HepG2 (cell line): ENCODE measurements around the gene RPL23. TPM values are rescaled to one million over a fixed set of nuclear protein-coding genes. Genes with fewer than 3 reads are reported as not detected.

ENCODE experiments used
- BRD4 ChIP-seq: sonication (generic); formaldehyde crosslinking; IDR thresholded peaks from 2 replicates; pipeline ENCODE4 v1.4.0; 2020; ENCODE audit warnings: missing genetic modification reagents
- KDM5A ChIP-seq: fragments of 200-600 bp; sonication (generic); IDR thresholded peaks from 2 replicates; pipeline ENCODE4 v1.7.0; 2018; ENCODE audit warnings: antibody characterized with exemption, mild to moderate bottlenecking, low read length, borderline replicate concordance
- MATR3 ChIP-seq: sonication (generic); formaldehyde crosslinking; IDR thresholded peaks from 2 replicates; pipeline ENCODE4 v1.4.0; 2020; ENCODE audit warnings: missing genetic modification reagents
- MLLT10 ChIP-seq: sonication (generic); formaldehyde crosslinking; IDR thresholded peaks from 2 replicates; pipeline ENCODE4 v1.4.0; 2020; ENCODE audit warnings: missing genetic modification reagents
- MXD4 ChIP-seq: IDR thresholded peaks from 2 replicates; pipeline ENCODE4 v1.6.1; 2016; ENCODE audit warnings: mild to moderate bottlenecking, missing biosample characterization, missing genetic modification reagents
- PAF1 ChIP-seq: IDR thresholded peaks from 2 replicates; pipeline ENCODE4 v1.6.1; 2016; ENCODE audit warnings: missing genetic modification reagents, missing compliant biosample characterization
- PLRG1 ChIP-seq: fragments of 450-650 bp; conservative IDR thresholded peaks from 2 replicates; pipeline ENCODE4 v1.6.1; 2016
- PLSCR1 ChIP-seq: sonication (generic); formaldehyde crosslinking; IDR thresholded peaks from 2 replicates; pipeline ENCODE4 v1.5.0; 2020; ENCODE audit warnings: missing genetic modification reagents, mild to moderate bottlenecking, borderline replicate concordance
- REL ChIP-seq: sonication (generic); formaldehyde crosslinking; conservative IDR thresholded peaks from 2 replicates; pipeline ENCODE4 v1.8.0; 2022; ENCODE audit warnings: mild to moderate bottlenecking, missing genetic modification reagents, moderate library complexity
- SIN3B ChIP-seq: fragments of 150-350 bp; IDR thresholded peaks from 2 replicates; pipeline ENCODE4 v1.6.1; 2014; ENCODE audit warnings: low read length
- SMAD9 ChIP-seq: sonication (generic); formaldehyde crosslinking; IDR thresholded peaks from 2 replicates; pipeline ENCODE4 v1.5.1; 2020; ENCODE audit warnings: mild to moderate bottlenecking, missing genetic modification reagents
- SP1 ChIP-seq, 2 experiments: fragments of 450-650 bp in 1 of 2; sonication (generic) in 1 of 2; formaldehyde crosslinking in 1 of 2; IDR thresholded peaks; 2 replicates each; pipeline versions ENCODE4 v1.4.0 to v1.6.1; 2016 to 2020; ENCODE audit warnings: missing genetic modification reagents in 1 of 2
- SPEN ChIP-seq: sonication (generic); formaldehyde crosslinking; IDR thresholded peaks from 2 replicates; pipeline ENCODE4 v1.5.1; 2020; ENCODE audit warnings: low read depth, mild to moderate bottlenecking, missing genetic modification reagents
- TFDP2 ChIP-seq: sonication (generic); formaldehyde crosslinking; IDR thresholded peaks from 2 replicates; pipeline ENCODE4 v1.4.0; 2020; ENCODE audit warnings: missing genetic modification reagents
- TOPORS ChIP-seq: sonication (generic); formaldehyde crosslinking; IDR thresholded peaks from 2 replicates; pipeline ENCODE4 v1.8.0; 2023; ENCODE audit warnings: mild to moderate bottlenecking, missing genetic modification reagents
- XRCC5 ChIP-seq: fragments of 200-400 bp; formaldehyde crosslinking; optimal IDR thresholded peaks from 2 replicates; pipeline ENCODE3; 2017; ENCODE audit warnings: mild to moderate bottlenecking, low read length
- ZBTB7B ChIP-seq: sonication (generic); formaldehyde crosslinking; IDR thresholded peaks from 2 replicates; pipeline ENCODE4 v1.4.0; 2020; ENCODE audit warnings: missing genetic modification reagents
- ZFYVE20 ChIP-seq: sonication (generic); formaldehyde crosslinking; IDR thresholded peaks from 2 replicates; pipeline ENCODE4 v1.8.0; 2023; ENCODE audit warnings: low read depth, mild to moderate bottlenecking, moderate library complexity, missing genetic modification reagents, borderline replicate concordance
- ZNF136 ChIP-seq: sonication (generic); formaldehyde crosslinking; IDR thresholded peaks from 2 replicates; pipeline ENCODE4 v1.8.1; 2022; ENCODE audit warnings: low read depth, mild to moderate bottlenecking, moderate library complexity, missing genetic modification reagents
- ZNF430 ChIP-seq: sonication (generic); formaldehyde crosslinking; IDR thresholded peaks from 2 replicates; pipeline ENCODE4 v1.9.0; 2021; ENCODE audit warnings: mild to moderate bottlenecking, missing genetic modification reagents
- ZNF616 ChIP-seq: sonication (generic); formaldehyde crosslinking; IDR thresholded peaks from 2 replicates; pipeline ENCODE4 v1.5.0; 2020; ENCODE audit warnings: low read depth, mild to moderate bottlenecking, missing genetic modification reagents
- polyA plus RNA-seq, 8 experiments: library from polyadenylated mRNA; depleted of rRNA in 3 of 8; stranded (reverse) in 7 of 8; unstranded in 1 of 8; fragments of >200 nt; fragmentation: Illumina TruSeq in 4 of 8; extraction: Trizol in 4 of 8; gene quantifications; 2 replicates each; pipeline versions ENCODE4 v1.2.1 to v1.2.3, GENCODE V29; 2011 to 2016; ENCODE audit warnings: low read depth in 4 of 8, missing spikeins in 1 of 8, mixed read lengths in 1 of 8; ENCODE audit not compliant: insufficient read depth in 1 of 8
- total RNA-seq, 5 experiments: library from RNA; depleted of rRNA; stranded (reverse); fragments of >200 nt; fragmentation: Illumina TruSeq; extraction: Trizol; gene quantifications; 2 replicates each; pipeline ENCODE4 v1.2.3, GENCODE V29; 2016; ENCODE audit warnings: low read depth in 1 of 5
- TF ChIP-seq, protein P1 (sequence below): sonication (generic); formaldehyde crosslinking; IDR thresholded peaks from 2 replicates; pipeline ENCODE4 v1.4.0; 2020; ENCODE audit warnings: missing genetic modification reagents, mild to moderate bottlenecking, borderline replicate concordance
- TF ChIP-seq, protein P2 (sequence below): sonication (generic); formaldehyde crosslinking; IDR thresholded peaks from 2 replicates; pipeline ENCODE4 v1.5.1; 2020; ENCODE audit warnings: missing genetic modification reagents, mild to moderate bottlenecking, borderline replicate concordance

Gene RPL23
- total and polyA plus RNA-seq, 2 of the 13 experiments (the other 11 are each of a cell fraction or from before 2014, with no cell fraction given): 2,790 to 4,860 TPM

DNA sequence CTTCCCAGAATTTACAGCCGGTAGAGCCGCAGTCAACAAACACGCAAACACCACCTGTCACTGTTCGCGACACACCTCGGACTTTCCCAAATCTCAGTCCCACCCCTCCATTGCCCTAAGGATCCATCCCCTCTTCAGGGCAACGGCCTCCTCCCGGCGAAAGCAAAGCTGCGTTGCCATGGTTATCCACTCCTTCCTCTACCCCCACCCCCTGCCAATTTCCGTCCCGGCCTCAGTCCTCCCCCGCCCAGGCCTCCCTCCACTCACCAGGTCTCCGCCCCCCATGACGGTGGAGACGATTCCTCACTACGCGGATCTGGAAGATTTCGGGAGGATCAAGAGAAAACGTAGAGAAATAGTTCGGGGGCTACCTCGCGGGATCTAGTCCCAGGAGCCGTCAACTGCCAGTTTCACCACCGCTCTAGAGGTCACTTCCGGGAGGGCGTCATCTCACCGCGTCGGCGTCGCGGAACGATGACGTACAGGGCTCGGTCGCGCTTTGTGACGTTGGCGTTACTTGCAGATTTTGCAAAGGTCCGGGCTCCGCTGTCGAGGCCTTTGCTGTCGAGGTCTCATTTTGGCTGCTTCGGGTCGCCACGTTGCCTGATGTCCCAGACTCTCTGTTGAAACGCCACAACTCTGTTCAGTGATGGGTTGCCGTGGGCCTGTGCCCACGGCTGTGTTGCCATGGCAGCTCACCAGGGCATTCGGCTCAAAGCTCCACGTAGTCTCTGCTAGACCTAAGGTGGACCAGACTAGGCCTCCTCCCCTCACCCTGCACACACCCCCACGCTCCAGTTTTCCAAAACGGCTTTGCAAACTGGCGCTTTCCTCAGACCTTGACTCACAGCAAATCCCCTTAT lies 28.4 kb downstream of the RPL23 start, which contains the start of gene CWC25 (continued):
- TF ChIP-seq, protein P1, sequence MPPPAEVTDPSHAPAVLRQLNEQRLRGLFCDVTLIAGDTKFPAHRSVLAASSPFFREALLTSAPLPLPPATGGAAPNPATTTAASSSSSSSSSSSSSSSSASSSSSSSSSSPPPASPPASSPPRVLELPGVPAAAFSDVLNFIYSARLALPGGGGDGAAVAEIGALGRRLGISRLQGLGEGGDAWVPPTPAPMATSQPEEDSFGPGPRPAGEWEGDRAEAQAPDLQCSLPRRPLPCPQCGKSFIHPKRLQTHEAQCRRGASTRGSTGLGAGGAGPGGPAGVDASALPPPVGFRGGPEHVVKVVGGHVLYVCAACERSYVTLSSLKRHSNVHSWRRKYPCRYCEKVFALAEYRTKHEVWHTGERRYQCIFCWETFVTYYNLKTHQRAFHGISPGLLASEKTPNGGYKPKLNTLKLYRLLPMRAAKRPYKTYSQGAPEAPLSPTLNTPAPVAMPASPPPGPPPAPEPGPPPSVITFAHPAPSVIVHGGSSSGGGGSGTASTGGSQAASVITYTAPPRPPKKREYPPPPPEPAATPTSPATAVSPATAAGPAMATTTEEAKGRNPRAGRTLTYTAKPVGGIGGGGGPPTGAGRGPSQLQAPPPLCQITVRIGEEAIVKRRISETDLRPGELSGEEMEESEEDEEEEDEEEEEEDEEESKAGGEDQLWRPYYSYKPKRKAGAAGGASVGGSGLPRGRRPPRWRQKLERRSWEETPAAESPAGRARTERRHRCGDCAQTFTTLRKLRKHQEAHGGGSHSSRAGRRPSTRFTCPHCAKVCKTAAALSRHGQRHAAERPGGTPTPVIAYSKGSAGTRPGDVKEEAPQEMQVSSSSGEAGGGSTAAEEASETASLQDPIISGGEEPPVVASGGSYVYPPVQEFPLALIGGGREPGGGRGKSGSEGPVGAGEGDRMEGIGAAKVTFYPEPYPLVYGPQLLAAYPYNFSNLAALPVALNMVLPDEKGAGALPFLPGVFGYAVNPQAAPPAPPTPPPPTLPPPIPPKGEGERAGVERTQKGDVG (CRISPR knock-in tag): peak; percentile 75; the same call in 1 of the 2 replicates
- no peak; the same call in 1 of the 2 replicates for TF ChIP-seq ZBTB7B
- TF ChIP-seq PLRG1: no peak
- no peak for TF ChIP-seq MLLT10 (CRISPR knock-in tag)
- TF ChIP-seq TOPORS: peak; percentile 76
- 0 out of 2 replicates have a peak, but pooled peaks have one; percentile 57 for TF ChIP-seq PAF1 (CRISPR knock-in tag)
- peak; percentile 100 for TF ChIP-seq SPEN (CRISPR knock-in tag)
- TF ChIP-seq SP1 (IDR thresholded peaks at IDR 0.05): no peak
- peak; percentile 97 for TF ChIP-seq SP1 (CRISPR knock-in tag; IDR thresholded peaks at IDR 0.05)
- peak; percentile 93 for TF ChIP-seq ZNF136 (CRISPR knock-in tag)
- TF ChIP-seq BRD4: peak; percentile 92; the same call in 1 of the 2 replicates
- peak; percentile 82 for TF ChIP-seq TFDP2
- peak; percentile 100 for TF ChIP-seq KDM5A
- no peak for TF ChIP-seq REL (CRISPR knock-in tag)
- TF ChIP-seq, protein P2, sequence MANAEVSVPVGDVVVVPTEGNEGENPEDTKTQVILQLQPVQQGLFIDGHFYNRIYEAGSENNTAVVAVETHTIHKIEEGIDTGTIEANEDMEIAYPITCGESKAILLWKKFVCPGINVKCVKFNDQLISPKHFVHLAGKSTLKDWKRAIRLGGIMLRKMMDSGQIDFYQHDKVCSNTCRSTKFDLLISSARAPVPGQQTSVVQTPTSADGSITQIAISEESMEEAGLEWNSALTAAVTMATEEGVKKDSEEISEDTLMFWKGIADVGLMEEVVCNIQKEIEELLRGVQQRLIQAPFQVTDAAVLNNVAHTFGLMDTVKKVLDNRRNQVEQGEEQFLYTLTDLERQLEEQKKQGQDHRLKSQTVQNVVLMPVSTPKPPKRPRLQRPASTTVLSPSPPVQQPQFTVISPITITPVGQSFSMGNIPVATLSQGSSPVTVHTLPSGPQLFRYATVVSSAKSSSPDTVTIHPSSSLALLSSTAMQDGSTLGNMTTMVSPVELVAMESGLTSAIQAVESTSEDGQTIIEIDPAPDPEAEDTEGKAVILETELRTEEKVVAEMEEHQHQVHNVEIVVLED (CRISPR knock-in tag): peak; percentile 94
- no peak for TF ChIP-seq MATR3
- TF ChIP-seq MXD4 (CRISPR knock-in tag): peak; percentile 64; the same call in 1 of the 2 replicates
- TF ChIP-seq SIN3B: peak; percentile 99
- peak; percentile 59 for TF ChIP-seq XRCC5
- TF ChIP-seq ZNF616 (CRISPR knock-in tag): no peak; the same call in 1 of the 2 replicates
- TF ChIP-seq PLSCR1 (CRISPR knock-in tag): no peak; the same call in 1 of the 2 replicates
- TF ChIP-seq ZFYVE20 (CRISPR knock-in tag): no peak; the same call in 1 of the 2 replicates
- peak; percentile 98; the same call in 1 of the 2 replicates for TF ChIP-seq ZNF430 (CRISPR knock-in tag)
- no peak; the same call in 1 of the 2 replicates for TF ChIP-seq SMAD9 (CRISPR knock-in tag)
